HG02571 (cell line): Measurements from ENCODE around the gene GOLGA8Q.
"Not testable (repeated sequence)": the region's sequence is repeated elsewhere in the genome, so short reads cannot be mapped to it uniquely, and the experiment has no call there.

ENCODE experiments used
- ATAC-seq: cut with Tn5 transposase; IDR thresholded peaks from one replicate; pipeline ENCODE4 v1.9.1; 2021; ENCODE audit warnings: mild to moderate bottlenecking, moderate library complexity; ENCODE audit not compliant: unreplicated experiment

GOLGA8Q gene

GRCh38 chr15:30551750-30552149 is at the start of gene GOLGA8Q:
GOLGA8Q (plus strand) TSS chr15:30552050; CDS start chr15:30552078, 28 bp downstream.
- ATAC-seq = not testable (repeated sequence)

GRCh38 chr15:30502904-30503781 is 48.7 kb upstream of the GOLGA8Q start:
- not testable (repeated sequence) for ATAC-seq

- ATAC-seq = not testable (repeated sequence)
These were observed 47.5 kb upstream of the GOLGA8Q start for GRCh38 chr15:30504162-30504843.

- ATAC-seq = not testable (repeated sequence)
These were observed 37.3 kb upstream of the GOLGA8Q start for GRCh38 chr15:30514545-30514944.

- ATAC-seq = not testable (repeated sequence)
These were observed 28.2 kb upstream of the GOLGA8Q start for GRCh38 chr15:30523453-30524243.

- not testable (repeated sequence) for ATAC-seq
These were observed 25.9 kb upstream of the GOLGA8Q start for GRCh38 chr15:30525912-30526311.

GRCh38 chr15:30529049-30529448 is 22.8 kb upstream of the GOLGA8Q start:
- not testable (repeated sequence) for ATAC-seq

GRCh38 chr15:30566949-30567348 is 15.1 kb downstream of the GOLGA8Q start:
- ATAC-seq = not testable (repeated sequence)

- ATAC-seq = not testable (repeated sequence)
These were observed 21.2 kb downstream of the GOLGA8Q start for GRCh38 chr15:30573012-30573491.

- ATAC-seq = not testable (repeated sequence)
These were observed 27.6 kb downstream of the GOLGA8Q start for GRCh38 chr15:30579394-30579970.

GRCh38 chr15:30580716-30581115 is 28.9 kb downstream of the GOLGA8Q start:
- not testable (repeated sequence) for ATAC-seq

- not testable (repeated sequence) for ATAC-seq
These were observed 47.1 kb downstream of the GOLGA8Q start for GRCh38 chr15:30598953-30599352.

- not testable (repeated sequence) for ATAC-seq
These were observed 51.9 kb downstream of the GOLGA8Q start, which contains the start of gene GOLGA8H for GRCh38 chr15:30603796-30604195. GOLGA8H (plus strand) TSS chr15:30604028; CDS start chr15:30604126, 98 bp downstream.
